ENCODE data around the gene PPP1R8. TPM values are rescaled to one million over a fixed set of nuclear protein-coding genes. Genes with fewer than 3 reads are reported as not detected.

PPP1R8 gene
- total and polyA plus RNA-seq, 9 of the 15 experiments (the other 6 are each of a cell fraction or from before 2014, with no cell fraction given) = 16.2 to 107 (median 75.3) TPM

DNA sequence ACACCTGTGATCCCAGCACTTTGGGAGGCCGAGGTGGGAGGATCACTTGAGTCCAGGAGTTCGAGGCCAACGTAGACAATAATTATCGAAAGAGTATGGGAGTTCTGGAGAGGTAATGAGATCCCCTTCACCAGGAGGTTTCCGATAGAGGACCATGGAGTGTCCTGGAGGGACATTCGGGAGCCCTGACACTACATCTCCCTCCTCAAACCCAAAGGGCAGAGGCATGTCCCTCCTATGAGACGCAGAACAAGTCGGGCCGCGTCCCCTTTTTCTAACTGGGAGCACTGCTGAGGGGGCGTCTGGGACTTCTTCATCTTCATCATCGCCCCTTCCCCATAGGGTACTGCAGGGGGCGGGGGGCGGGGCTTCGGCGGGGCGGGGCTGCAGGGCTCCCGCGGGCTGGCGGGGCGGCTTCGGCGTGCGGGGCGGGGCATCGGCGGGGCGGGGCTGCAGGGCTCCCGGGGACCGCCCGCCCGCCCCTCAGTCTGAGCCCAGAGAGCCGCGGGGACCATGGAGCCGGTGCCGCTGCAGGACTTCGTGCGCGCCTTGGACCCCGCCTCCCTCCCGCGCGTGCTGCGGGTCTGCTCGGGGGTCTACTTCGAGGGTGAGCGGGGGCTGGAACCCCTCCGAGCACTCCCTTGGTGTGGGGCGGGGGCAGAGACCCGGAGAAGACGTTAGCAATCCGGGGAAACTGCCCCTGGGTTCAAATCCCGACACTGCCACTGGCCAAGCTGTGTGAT, 41.6 kb downstream of the PPP1R8 start, which contains the start of gene THEMIS2 (continued):
- TF ChIP-seq NR2F6 (CRISPR knock-in tag; IDR thresholded peaks at IDR 0.05) (no peak), ZNF445 (CRISPR knock-in tag; IDR thresholded peaks at IDR 0.05; ENCODE audit: low read depth) (no peak), ZKSCAN1 (IDR thresholded peaks at IDR 0.05; ENCODE audit: low read depth, low read length) (no peak), ZNF717 (CRISPR knock-in tag; IDR thresholded peaks at IDR 0.05) (no peak), ZNF766 (CRISPR knock-in tag; conservative IDR thresholded peaks at IDR 0.05) (no peak), HSF4 (CRISPR knock-in tag; IDR thresholded peaks at IDR 0.05; ENCODE audit: borderline replicate concordance) (peak; percentile 21; the same call in 1 of the 2 replicates), NFE2 (IDR thresholded peaks at IDR 0.05; ENCODE audit: low read depth) (no peak), TOE1 (IDR thresholded peaks at IDR 0.05; ENCODE audit: borderline replicate concordance) (no peak), TOE1 (CRISPR knock-in tag; IDR thresholded peaks at IDR 0.05; ENCODE audit: borderline replicate concordance, low read depth) (no peak), ZNF197 (CRISPR knock-in tag; IDR thresholded peaks at IDR 0.05; ENCODE audit: low read depth) (no peak), TRIM28 (IDR thresholded peaks at IDR 0.05) (no peak), CTBP1 (IDR thresholded peaks at IDR 0.05; ENCODE audit: borderline replicate concordance) (peak; percentile 6; the same call in 1 of the 2 replicates), FOXK1 (CRISPR knock-in tag; IDR thresholded peaks at IDR 0.05; ENCODE audit: borderline replicate concordance) (no peak), SMAD2 (IDR thresholded peaks at IDR 0.05; ENCODE audit: low read depth, low read length) (no peak), MYNN (IDR thresholded peaks at IDR 0.05) (no peak), MYNN (CRISPR knock-in tag; IDR thresholded peaks at IDR 0.05) (no peak), CBFB (CRISPR knock-in tag; IDR thresholded peaks at IDR 0.05) (no peak), SMAD3 (CRISPR knock-in tag; conservative IDR thresholded peaks at IDR 0.05) (no peak), FOXP1 (CRISPR knock-in tag; IDR thresholded peaks at IDR 0.05) (0 out of 2 replicates have a peak, but pooled peaks have one; percentile 15), NCOA1 (IDR thresholded peaks at IDR 0.05; ENCODE audit: low read depth) (no peak)
- TF ChIP-seq, protein P1, sequence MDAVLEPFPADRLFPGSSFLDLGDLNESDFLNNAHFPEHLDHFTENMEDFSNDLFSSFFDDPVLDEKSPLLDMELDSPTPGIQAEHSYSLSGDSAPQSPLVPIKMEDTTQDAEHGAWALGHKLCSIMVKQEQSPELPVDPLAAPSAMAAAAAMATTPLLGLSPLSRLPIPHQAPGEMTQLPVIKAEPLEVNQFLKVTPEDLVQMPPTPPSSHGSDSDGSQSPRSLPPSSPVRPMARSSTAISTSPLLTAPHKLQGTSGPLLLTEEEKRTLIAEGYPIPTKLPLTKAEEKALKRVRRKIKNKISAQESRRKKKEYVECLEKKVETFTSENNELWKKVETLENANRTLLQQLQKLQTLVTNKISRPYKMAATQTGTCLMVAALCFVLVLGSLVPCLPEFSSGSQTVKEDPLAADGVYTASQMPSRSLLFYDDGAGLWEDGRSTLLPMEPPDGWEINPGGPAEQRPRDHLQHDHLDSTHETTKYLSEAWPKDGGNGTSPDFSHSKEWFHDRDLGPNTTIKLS (IDR thresholded peaks at IDR 0.05; ENCODE audit: borderline replicate concordance, low read depth) = no peak
- TF ChIP-seq, protein P2, sequence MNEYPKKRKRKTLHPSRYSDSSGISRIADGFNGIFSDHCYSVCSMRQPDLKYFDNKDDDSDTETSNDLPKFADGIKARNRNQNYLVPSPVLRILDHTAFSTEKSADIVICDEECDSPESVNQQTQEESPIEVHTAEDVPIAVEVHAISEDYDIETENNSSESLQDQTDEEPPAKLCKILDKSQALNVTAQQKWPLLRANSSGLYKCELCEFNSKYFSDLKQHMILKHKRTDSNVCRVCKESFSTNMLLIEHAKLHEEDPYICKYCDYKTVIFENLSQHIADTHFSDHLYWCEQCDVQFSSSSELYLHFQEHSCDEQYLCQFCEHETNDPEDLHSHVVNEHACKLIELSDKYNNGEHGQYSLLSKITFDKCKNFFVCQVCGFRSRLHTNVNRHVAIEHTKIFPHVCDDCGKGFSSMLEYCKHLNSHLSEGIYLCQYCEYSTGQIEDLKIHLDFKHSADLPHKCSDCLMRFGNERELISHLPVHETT (CRISPR knock-in tag; conservative IDR thresholded peaks at IDR 0.05 in 1 of 2, IDR thresholded peaks at IDR 0.05 in 1 of 2) = no peak
- TF ChIP-seq, protein P3, sequence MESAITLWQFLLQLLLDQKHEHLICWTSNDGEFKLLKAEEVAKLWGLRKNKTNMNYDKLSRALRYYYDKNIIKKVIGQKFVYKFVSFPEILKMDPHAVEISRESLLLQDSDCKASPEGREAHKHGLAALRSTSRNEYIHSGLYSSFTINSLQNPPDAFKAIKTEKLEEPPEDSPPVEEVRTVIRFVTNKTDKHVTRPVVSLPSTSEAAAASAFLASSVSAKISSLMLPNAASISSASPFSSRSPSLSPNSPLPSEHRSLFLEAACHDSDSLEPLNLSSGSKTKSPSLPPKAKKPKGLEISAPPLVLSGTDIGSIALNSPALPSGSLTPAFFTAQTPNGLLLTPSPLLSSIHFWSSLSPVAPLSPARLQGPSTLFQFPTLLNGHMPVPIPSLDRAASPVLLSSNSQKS (CRISPR knock-in tag; IDR thresholded peaks at IDR 0.05) = no peak
- TF ChIP-seq, protein P4, sequence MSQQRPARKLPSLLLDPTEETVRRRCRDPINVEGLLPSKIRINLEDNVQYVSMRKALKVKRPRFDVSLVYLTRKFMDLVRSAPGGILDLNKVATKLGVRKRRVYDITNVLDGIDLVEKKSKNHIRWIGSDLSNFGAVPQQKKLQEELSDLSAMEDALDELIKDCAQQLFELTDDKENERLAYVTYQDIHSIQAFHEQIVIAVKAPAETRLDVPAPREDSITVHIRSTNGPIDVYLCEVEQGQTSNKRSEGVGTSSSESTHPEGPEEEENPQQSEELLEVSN (IDR thresholded peaks at IDR 0.05; ENCODE audit: borderline replicate concordance in 1 of 2, extremely low read depth in 1 of 2, insufficient read depth in 1 of 2, insufficient read length in 1 of 2, low read depth in 1 of 2, low read length in 1 of 2, poor library complexity in 1 of 2, severe bottlenecking in 1 of 2) = no peak

All from K562 (cell line).